ENCODE results near the gene FAH.

- TF ChIP-seq GATA2 (IDR thresholded peaks at IDR 0.05; ENCODE audit: low read depth, low read length) (no peak), GATA3 (IDR thresholded peaks at IDR 0.05; ENCODE audit: low read depth, low read length) (no peak)
Observed at GRCh38 chr15:80171787-80172186, 19.0 kb downstream of the FAH start.

Data from SH-SY5Y (cell line).